HEK293T (cell line): ENCODE measurements around the gene MED29.

Experiments
- BHLHE40 ChIP-seq: fragments of 450-650 bp; IDR thresholded peaks from 2 replicates; pipeline ENCODE4 v1.6.1; 2016; ENCODE audit warnings: mild to moderate bottlenecking, moderate library complexity, borderline replicate concordance
- FOXK2 ChIP-seq: fragments of 450-650 bp; IDR thresholded peaks from 2 replicates; pipeline ENCODE4 v1.6.1; 2016; ENCODE audit warnings: mild to moderate bottlenecking
- HDGF ChIP-seq: fragments of 450-650 bp; IDR thresholded peaks from 2 replicates; pipeline ENCODE4 v1.6.1; 2017; ENCODE audit warnings: antibody characterized with exemption, borderline replicate concordance
- NFRKB ChIP-seq: fragments of 450-650 bp; IDR thresholded peaks from 2 replicates; pipeline ENCODE4 v1.6.1; 2016; ENCODE audit warnings: mild to moderate bottlenecking, moderate library complexity
- SP1 ChIP-seq: fragments of 450-650 bp; IDR thresholded peaks from 2 replicates; pipeline ENCODE4 v1.6.1; 2017
- SUZ12 ChIP-seq: fragments of 450-650 bp; IDR thresholded peaks from 2 replicates; pipeline ENCODE4 v1.6.1; 2016; ENCODE audit warnings: mild to moderate bottlenecking

DNA sequence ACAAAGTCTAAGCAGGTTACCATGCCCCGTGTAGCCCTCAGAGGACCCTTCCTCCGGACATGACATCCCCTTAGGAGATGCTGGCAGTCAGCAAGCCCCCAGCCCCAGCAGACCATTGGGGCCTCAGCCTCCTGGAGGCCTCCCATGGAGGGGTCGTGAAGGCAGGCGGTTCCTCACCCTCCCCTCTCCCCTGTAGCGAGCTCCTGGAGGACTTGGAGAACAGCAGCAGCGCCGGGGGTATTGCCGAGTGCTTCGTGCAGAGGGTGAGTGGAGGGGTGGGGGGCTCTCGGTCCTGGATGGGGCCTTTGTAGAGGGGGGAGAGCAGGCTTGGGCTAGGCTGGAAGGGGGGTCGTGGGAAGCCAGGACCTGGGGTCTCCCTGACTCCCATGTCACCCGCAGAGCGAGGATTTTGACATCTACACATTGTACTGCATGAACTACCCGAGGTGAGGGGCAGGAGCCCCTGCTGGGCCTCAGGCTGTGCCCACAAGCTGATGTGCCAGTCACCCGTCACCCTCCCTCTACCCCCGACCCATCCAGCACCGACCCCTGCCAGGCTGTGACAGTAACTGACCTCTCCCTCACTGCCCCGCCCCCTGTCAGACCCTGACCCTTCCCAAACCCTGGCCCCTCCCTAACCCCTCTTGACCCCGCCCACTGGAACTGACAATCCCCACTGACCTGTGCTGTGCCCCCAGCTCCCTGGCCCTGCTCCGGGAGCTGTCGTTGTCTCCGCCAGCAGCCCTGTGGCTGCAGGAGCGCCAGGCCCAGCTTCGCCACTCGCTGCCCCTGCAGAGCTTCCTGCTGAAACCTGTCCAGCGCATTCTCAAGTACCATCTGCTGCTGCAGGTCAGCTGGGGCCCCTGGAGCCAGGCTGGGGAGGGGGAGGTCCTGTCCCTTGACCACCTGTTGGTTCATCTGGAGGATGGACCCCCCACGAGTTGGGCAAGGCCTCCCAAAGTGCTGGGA lies 25.3 kb downstream of the MED29 start:
- TF ChIP-seq SUZ12 (no peak), SP1 (no peak), FOXK2 (no peak), HDGF (no peak), NFRKB (no peak), BHLHE40 (no peak)
